Nephron progenitor cell (in vitro differentiated cells): ENCODE measurements around the gene HSPA9.

ENCODE experiments used
- DNase-seq: peaks from one replicate; pipeline ENCODE4 v3.0.0; 2021
- H3K27ac Mint-ChIP-seq: 2 replicates; pipeline ENCODE4 v1.8.0; 2021; ENCODE audit warnings: mild to moderate bottlenecking, moderate library complexity, mixed read lengths
- H3K27me3 Mint-ChIP-seq: 2 replicates; pipeline ENCODE4 v1.8.0; 2021; ENCODE audit warnings: mild to moderate bottlenecking, low read depth, mixed read lengths; ENCODE audit not compliant: poor library complexity
- H3K36me3 Mint-ChIP-seq: 2 replicates; pipeline ENCODE4 v1.8.0; 2021; ENCODE audit warnings: low read depth, mixed read lengths
- H3K4me1 Mint-ChIP-seq: 2 replicates; pipeline ENCODE4 v1.8.0; 2021; ENCODE audit warnings: mixed read lengths
- H3K4me3 Mint-ChIP-seq: 2 replicates; pipeline ENCODE4 v1.8.0; 2021; ENCODE audit warnings: mild to moderate bottlenecking, moderate library complexity, mixed read lengths
- H3K9me3 Mint-ChIP-seq: 2 replicates; pipeline ENCODE4 v1.8.0; 2021; ENCODE audit warnings: mild to moderate bottlenecking, moderate library complexity, mixed read lengths
- CTCF ChIP-seq: fragments of 200-600 bp; sonication (generic); IDR thresholded peaks from 2 replicates; pipeline ENCODE4 v1.5.0; 2021; ENCODE audit warnings: antibody characterized with exemption

The HSPA9 gene

DNA sequence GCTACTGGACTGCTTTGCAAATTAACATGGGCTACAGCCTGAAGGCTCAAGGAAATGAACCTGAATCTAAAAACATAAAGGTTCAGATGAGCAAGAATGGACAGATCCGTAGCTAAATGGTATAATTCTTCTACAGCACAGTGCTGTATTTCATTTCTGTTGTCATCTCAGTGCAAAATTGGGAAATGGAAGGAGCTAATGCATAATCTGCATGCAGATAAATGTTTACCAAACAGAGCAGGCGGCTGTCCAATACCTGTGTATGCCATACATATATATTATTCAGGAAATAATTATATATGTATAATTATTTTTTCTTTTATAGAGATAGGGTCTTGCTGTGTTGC lies 4.3 kb upstream of the HSPA9 start:
- Mint-ChIP-seq H3K36me3 (peaks cover 5% of the 10 kb centered on the region), H3K27ac (no peak overlapping the region), H3K4me3 (no peak overlapping the region), H3K27me3 (no peaks in the 10 kb centered on the region), H3K9me3 (peaks cover 13% of the 10 kb centered on the region), H3K4me1 (peaks cover 34% of the 10 kb centered on the region)
- no peak for TF ChIP-seq CTCF
- no peak for DNase-seq

- Mint-ChIP-seq H3K9me3 (peaks cover 13% of the 10 kb centered on the region), H3K4me1 (peaks cover 39% of the 10 kb centered on the region), H3K36me3 (peaks cover 21% of the 10 kb centered on the region), H3K4me3 (no peak overlapping the region), H3K27ac (peak overlapping the region; percentile 66), H3K27me3 (no peaks in the 10 kb centered on the region)
- DNase-seq: peak; percentile 23
- TF ChIP-seq CTCF: no peak
These were observed 2.3 kb upstream of the HSPA9 start for GRCh38 chr5:138577452-138577851.

DNA sequence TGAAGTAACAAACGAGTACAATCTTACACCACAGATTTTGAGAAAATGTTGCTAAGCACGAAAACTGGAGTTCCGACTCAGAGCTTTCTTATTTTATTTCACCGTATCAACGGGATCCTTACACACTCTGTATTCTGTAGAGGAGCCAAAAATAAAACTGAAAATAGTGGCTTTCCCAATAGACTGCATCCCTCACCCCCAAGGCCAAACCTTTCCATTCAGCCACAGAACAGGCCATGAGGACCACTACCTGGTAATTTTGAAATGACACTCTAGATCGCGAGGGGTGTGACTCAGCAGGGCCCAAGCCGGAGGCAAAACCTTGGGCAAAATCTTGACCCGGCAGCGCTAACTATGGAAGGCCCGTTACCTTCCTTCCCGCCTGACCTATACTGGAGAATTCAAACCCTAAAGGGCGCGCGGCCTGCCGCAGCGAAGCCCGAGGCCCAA lies 432 bp downstream of the HSPA9 start:
- Mint-ChIP-seq H3K36me3 (peaks cover 43% of the 10 kb centered on the region), H3K27ac (peak overlapping the region; percentile 100), H3K27me3 (no peaks in the 10 kb centered on the region), H3K4me1 (peaks cover 41% of the 10 kb centered on the region), H3K9me3 (peaks cover 13% of the 10 kb centered on the region), H3K4me3 (peak overlapping the region; percentile 97)
- TF ChIP-seq CTCF: no peak
- no peak for DNase-seq

- peaks cover 48% of the 10 kb centered on the region for H3K36me3 Mint-ChIP-seq
These were observed 1.1 kb downstream of the HSPA9 start for GRCh38 chr5:138573949-138574670.

DNA sequence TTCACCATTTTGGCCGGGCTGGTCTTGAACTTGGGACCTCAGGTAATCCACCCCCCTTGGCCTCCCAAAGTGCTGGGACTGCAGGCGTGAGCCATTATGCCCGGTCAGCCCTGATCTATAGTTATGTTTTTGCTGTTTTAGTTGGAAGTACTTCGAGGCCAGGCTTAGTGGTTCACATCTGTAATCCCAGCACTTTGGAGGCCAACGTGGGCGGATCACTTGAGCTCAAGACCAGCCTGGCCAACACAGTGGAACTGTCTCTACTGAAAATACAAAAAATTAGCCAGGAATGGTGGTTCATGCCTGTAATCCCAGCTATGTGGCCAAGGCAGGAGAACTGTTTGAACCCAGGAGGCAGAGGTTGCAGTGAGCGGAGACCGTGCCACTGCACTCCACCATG lies 2.0 kb downstream of the HSPA9 start:
- TF ChIP-seq CTCF: no peak
- Mint-ChIP-seq H3K4me1 (peaks cover 55% of the 10 kb centered on the region), H3K27ac (no peak overlapping the region), H3K4me3 (peak overlapping the region; percentile 97), H3K9me3 (peaks cover 13% of the 10 kb centered on the region), H3K27me3 (no peaks in the 10 kb centered on the region), H3K36me3 (peaks cover 57% of the 10 kb centered on the region)
- DNase-seq: no peak

More at GRCh38 chr5:138573949-138574670, 1.1 kb downstream of the HSPA9 start:
- DNase-seq: no peak
- no peak for TF ChIP-seq CTCF
- H3K27ac Mint-ChIP-seq: peak overlapping the region; percentile 100
- H3K9me3 Mint-ChIP-seq: peaks cover 13% of the 10 kb centered on the region
- no peaks in the 10 kb centered on the region for H3K27me3 Mint-ChIP-seq
- H3K4me3 Mint-ChIP-seq: peak overlapping the region; percentile 97
- H3K4me1 Mint-ChIP-seq: peaks cover 46% of the 10 kb centered on the region

- no peaks in the 10 kb centered on the region for H3K27me3 Mint-ChIP-seq
- no peak for DNase-seq
- H3K36me3 Mint-ChIP-seq: peaks cover 75% of the 10 kb centered on the region
- no peak overlapping the region for H3K27ac Mint-ChIP-seq
- peaks cover 4% of the 10 kb centered on the region for H3K9me3 Mint-ChIP-seq
- peaks cover 52% of the 10 kb centered on the region for H3K4me1 Mint-ChIP-seq
- no peak overlapping the region for H3K4me3 Mint-ChIP-seq
- TF ChIP-seq CTCF: no peak
These were observed 4.3 kb downstream of the HSPA9 start for GRCh38 chr5:138570871-138571270.
